DOHH2 (cell line): ENCODE data around the gene CBX4.

Experiments
- H3F3A ChIP-seq: fragments of 200-600 bp; sonication (generic), shearing (Covaris generic); 2 replicates; pipeline ENCODE4 v1.6.0; 2016; ENCODE audit warnings: antibody characterized with exemption, mild to moderate bottlenecking; ENCODE audit not compliant: control insufficient read depth, insufficient read depth
- H3K27ac ChIP-seq: fragments of 200-600 bp; sonication (generic); 2 replicates; pipeline ENCODE4 v1.5.1; 2014; ENCODE audit warnings: low read depth, mild to moderate bottlenecking, low read length, moderate library complexity
- H3K27me3 ChIP-seq: fragments of 200-600 bp; sonication (generic); 2 replicates; pipeline ENCODE4 v1.6.1; 2014; ENCODE audit warnings: mild to moderate bottlenecking, low read length, mixed read lengths; ENCODE audit not compliant: control insufficient read depth
- H3K36me3 ChIP-seq: fragments of 200-600 bp; sonication (generic); 2 replicates; pipeline ENCODE4 v1.6.1; 2014; ENCODE audit warnings: mild to moderate bottlenecking, low read length, moderate library complexity, mixed read lengths; ENCODE audit not compliant: control insufficient read depth
- H3K4me1 ChIP-seq: fragments of 200-600 bp; sonication (generic); 2 replicates; pipeline ENCODE4 v1.6.1; 2014; ENCODE audit warnings: mild to moderate bottlenecking, low read length, mixed read lengths; ENCODE audit not compliant: control insufficient read depth
- H3K4me2 ChIP-seq: fragments of 200-600 bp; sonication (generic); 2 replicates; pipeline ENCODE4 v1.6.0; 2014; ENCODE audit warnings: mild to moderate bottlenecking, low read length, moderate library complexity
- H3K4me3 ChIP-seq: fragments of 200-600 bp; sonication (generic); 2 replicates; pipeline ENCODE4 v1.5.1; 2014; ENCODE audit warnings: mild to moderate bottlenecking, low read length, mixed read lengths
- H3K79me2 ChIP-seq: fragments of 200-600 bp; sonication (generic); 2 replicates; pipeline ENCODE4 v1.6.1; 2014; ENCODE audit warnings: mild to moderate bottlenecking, low read length, mixed read lengths; ENCODE audit not compliant: control insufficient read depth
- H3K9me2 ChIP-seq: fragments of 200-600 bp; sonication (generic); replicated peaks from 2 replicates; pipeline ENCODE4 v1.6.1; 2014; ENCODE audit warnings: mild to moderate bottlenecking, low read length, mixed read lengths; ENCODE audit not compliant: control insufficient read depth
- H3K9me3 ChIP-seq: fragments of 200-600 bp; sonication (generic); 2 replicates; pipeline ENCODE4 v1.6.1; 2014; ENCODE audit warnings: antibody characterized with exemption, low read length, mixed read lengths; ENCODE audit not compliant: control insufficient read depth, insufficient read depth
- H4K20me1 ChIP-seq: fragments of 200-600 bp; sonication (generic); 2 replicates; pipeline ENCODE4 v1.6.0; 2014; ENCODE audit warnings: low read depth, mild to moderate bottlenecking, antibody characterized with exemption, low read length, moderate library complexity; ENCODE audit not compliant: control insufficient read depth, insufficient read depth
- CTCF ChIP-seq: fragments of 200-600 bp; sonication (generic); IDR thresholded peaks from one replicate; pipeline ENCODE4 v1.5.1; 2014; ENCODE audit warnings: antibody characterized with exemption, mild to moderate bottlenecking, low read depth, low read length; ENCODE audit not compliant: poor library complexity, severe bottlenecking
- EZH2phosphoT487 ChIP-seq: fragments of 200-600 bp; sonication (generic); IDR thresholded peaks from 2 replicates; pipeline ENCODE4 v1.6.1; 2017; ENCODE audit warnings: borderline replicate concordance, mild to moderate bottlenecking, antibody characterized with exemption, low read length, moderate library complexity, mixed read lengths

CBX4 gene

GRCh38 chr17:79852748-79853147 is 13.5 kb upstream of the CBX4 start:
- no peaks in the 10 kb centered on the region for H3K79me2 ChIP-seq
- H3K4me2 ChIP-seq = peak overlapping the region; percentile 37; the same call in 1 of the 2 replicates
- no peaks in the 10 kb centered on the region for H3F3A ChIP-seq
- no peak for TF ChIP-seq CTCF
- H3K9me2 ChIP-seq = no peaks in the 10 kb centered on the region
- H3K36me3 ChIP-seq = no peaks in the 10 kb centered on the region
- H3K4me3 ChIP-seq = no peak overlapping the region
- H3K27me3 ChIP-seq = peaks cover 13% of the 10 kb centered on the region
- no peaks in the 10 kb centered on the region for H3K9me3 ChIP-seq
- H3K27ac ChIP-seq = no peak overlapping the region
- 0 out of 2 replicates have a peak, but pooled peaks cover 3% of the 10 kb centered on the region for H3K4me1 ChIP-seq
- H4K20me1 ChIP-seq = no peaks in the 10 kb centered on the region

- Histone ChIP-seq H3K36me3 (no peaks in the 10 kb centered on the region), H3K4me2 (no peak overlapping the region), H3K27ac (no peak overlapping the region), H3K79me2 (no peaks in the 10 kb centered on the region), H3K4me3 (no peak overlapping the region), H3K9me2 (no peaks in the 10 kb centered on the region), H3F3A (no peaks in the 10 kb centered on the region), H4K20me1 (no peaks in the 10 kb centered on the region), H3K27me3 (peaks cover 14% of the 10 kb centered on the region), H3K4me1 (0 out of 2 replicates have a peak, but pooled peaks cover 3% of the 10 kb centered on the region), H3K9me3 (no peaks in the 10 kb centered on the region)
- no peak for TF ChIP-seq EZH2phosphoT487
- TF ChIP-seq CTCF = no peak
These were observed 12.2 kb upstream of the CBX4 start for GRCh38 chr17:79851461-79851817.

- Histone ChIP-seq H3K9me3 (no peaks in the 10 kb centered on the region), H3K9me2 (no peaks in the 10 kb centered on the region), H4K20me1 (no peaks in the 10 kb centered on the region), H3K79me2 (no peaks in the 10 kb centered on the region), H3K27ac (no peak overlapping the region), H3K36me3 (no peaks in the 10 kb centered on the region), H3F3A (no peaks in the 10 kb centered on the region), H3K4me3 (no peak overlapping the region), H3K4me1 (0 out of 2 replicates have a peak, but pooled peaks cover 3% of the 10 kb centered on the region), H3K4me2 (no peak overlapping the region), H3K27me3 (peaks cover 18% of the 10 kb centered on the region)
- no peak for TF ChIP-seq CTCF
- TF ChIP-seq EZH2phosphoT487 = no peak
These were observed 11.6 kb upstream of the CBX4 start for GRCh38 chr17:79850571-79851460.
